ENCODE results near the gene ASPHD1.

ASPHD1 gene

DNA sequence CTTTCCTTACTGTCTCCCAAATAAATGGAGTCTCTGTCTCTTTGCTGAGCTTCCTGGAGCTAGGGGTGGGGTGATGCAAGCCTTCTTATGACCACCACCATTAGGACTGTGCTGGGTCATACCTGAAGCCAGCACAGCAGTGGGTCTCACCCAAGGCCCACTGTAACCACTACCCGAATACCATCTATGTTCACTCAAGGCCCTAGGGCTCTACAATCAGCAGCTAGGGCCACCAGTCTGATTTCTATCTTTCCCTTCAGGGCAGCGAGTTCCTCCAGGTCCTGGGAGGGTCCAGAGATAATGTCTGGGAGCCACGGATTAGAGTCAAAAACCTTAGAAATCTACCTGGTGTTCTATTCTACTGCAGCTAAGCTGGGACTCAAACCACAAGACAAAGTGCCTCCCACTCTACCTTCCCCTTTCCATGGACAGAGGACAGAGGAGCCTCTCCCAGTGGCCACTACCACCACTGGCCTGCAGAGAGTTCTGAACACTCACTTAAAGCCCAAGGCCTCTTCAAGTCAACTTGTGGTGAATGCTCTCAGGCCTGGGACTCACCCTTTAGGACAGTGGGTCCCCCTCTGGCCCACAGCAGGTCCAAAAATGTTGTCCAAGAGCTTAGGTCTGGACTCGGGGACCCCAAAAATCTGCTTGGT, 50.6 kb downstream of the ASPHD1 start:
- no peak for DNase-seq

DNA sequence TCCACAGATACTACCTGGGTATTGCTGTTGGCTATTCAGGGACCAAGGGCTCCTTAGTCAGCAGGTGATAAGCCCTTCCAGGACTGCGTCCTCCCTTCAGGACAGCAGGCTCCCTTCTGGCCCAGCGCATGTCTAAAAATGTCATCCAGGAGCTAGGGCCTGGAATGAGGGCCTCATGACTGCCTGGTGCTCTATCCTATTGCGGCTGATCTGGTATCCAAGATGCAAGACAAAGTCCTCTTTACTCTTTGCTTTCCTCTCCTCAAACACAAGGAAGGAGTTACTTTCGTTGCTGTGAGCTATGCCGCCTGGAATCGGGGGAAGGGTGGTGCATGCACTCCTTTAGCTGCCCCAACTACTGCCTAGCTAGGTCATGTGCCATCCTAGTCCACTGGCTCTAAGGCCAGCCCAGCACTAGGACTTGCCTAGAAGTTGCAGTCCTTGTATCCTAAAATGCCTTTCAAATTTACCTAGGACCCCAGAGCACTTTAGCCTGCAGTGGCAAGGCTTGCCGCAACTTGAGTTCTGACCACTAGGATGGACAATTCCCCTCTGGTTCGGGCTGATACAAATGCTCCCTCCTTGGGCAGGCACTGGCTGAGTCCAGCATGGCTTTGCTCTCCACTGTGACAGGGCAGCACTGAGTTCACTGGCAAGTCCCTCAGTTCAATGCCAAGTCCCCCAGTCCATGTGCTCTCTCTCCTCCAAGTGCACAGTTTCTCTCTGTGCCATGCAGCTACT, 51.5 kb downstream of the ASPHD1 start:
- no peak for DNase-seq

All from NCI-H1930 (cell line).